Stimulated activated CD8-positive, alpha-beta memory T cell treated with anti-CD3 and anti-CD28 coated beads, Interleukin-12 subunit alpha, Interleukin-12 subunit beta, amount 100 ng/mL, for 4 hours (primary cell): ENCODE results near the gene LRIT2.
"Not testable (repeated sequence)": the region's sequence is repeated elsewhere in the genome, so short reads cannot be mapped to it uniquely, and the experiment has no call there.

Source experiments
- DNase-seq: peaks from one replicate; pipeline ENCODE4 v3.0.0-alpha.2; 2020; ENCODE audit warnings: low read depth

LRIT2 gene

GRCh38 chr10:84184517-84184916, 40.8 kb downstream of the LRIT2 start:
- no peak for DNase-seq

GRCh38 chr10:84181631-84182030, 43.7 kb downstream of the LRIT2 start:
- DNase-seq: no peak

- not testable (repeated sequence) for DNase-seq
Observed at GRCh38 chr10:84180386-84180785, 45.0 kb downstream of the LRIT2 start.

GRCh38 chr10:84179059-84179710, 46.2 kb downstream of the LRIT2 start:
- DNase-seq: no peak

GRCh38 chr10:84178160-84178609, 47.2 kb downstream of the LRIT2 start:
- no peak for DNase-seq

GRCh38 chr10:84177541-84178141, 47.7 kb downstream of the LRIT2 start:
- peak; percentile 31 for DNase-seq

- no peak for DNase-seq
Observed at GRCh38 chr10:84176836-84177474, 48.4 kb downstream of the LRIT2 start.

- DNase-seq: no peak
Observed at GRCh38 chr10:84176351-84176750, 49.0 kb downstream of the LRIT2 start.

- DNase-seq: no peak
Observed at GRCh38 chr10:84175436-84175835, 49.9 kb downstream of the LRIT2 start.

GRCh38 chr10:84173501-84173929, 51.8 kb downstream of the LRIT2 start, which contains the start of gene GPR15LG:
GPR15LG (plus strand) TSS chr10:84173801; CDS start chr10:84173852, 51 bp downstream.
- DNase-seq: no peak

GRCh38 chr10:84172467-84173356, 52.6 kb downstream of the LRIT2 start:
- DNase-seq: no peak

- not testable (repeated sequence) for DNase-seq
Observed at GRCh38 chr10:84171700-84172466, 53.5 kb downstream of the LRIT2 start.

- not testable (repeated sequence) for DNase-seq
Observed at GRCh38 chr10:84171237-84171636, 54.1 kb downstream of the LRIT2 start.
